Naive thymus-derived CD8-positive, alpha-beta T cell (primary cell): ENCODE measurements around the gene CLTB. TPM values are rescaled to one million over a fixed set of nuclear protein-coding genes. Genes with fewer than 3 reads are reported as not detected.

ENCODE experiments used
- ATAC-seq, 2 donors: fragments of 150-1000 bp; cut with Tn5 transposase in 1 of 2; sonication (Bioruptor Pico), chemical (Tn5 transposase) in 1 of 2; 1 replicate in 1 of 2; 2 replicates in 1 of 2; pipeline ENCODE4 v1.10.0; 2021; ENCODE audit warnings: mild to moderate bottlenecking in 2 of 2, moderate library complexity in 2 of 2
- POLR2A ChIA-PET: fragments of 350-600 bp; sonication (Branson Sonifier 250); formaldehyde crosslinking; loops from one replicate; lab custom pipeline; 2021; ENCODE audit warnings: antibody characterized with exemption; lab: Charles Lee
- DNase-seq, 10 donors: peaks; one replicate each; pipeline versions ENCODE4 v3.0.0 to v3.0.0-alpha.2; 2020 to 2022
- H3K27ac Mint-ChIP-seq, 10 donors: one replicate each; pipeline ENCODE4 v1.8.0; 2020 to 2022; ENCODE audit warnings: mild to moderate bottlenecking in 10 of 10, mixed read lengths in 10 of 10, moderate library complexity in 4 of 10, inconsistent platforms in 1 of 10
- H3K27me3 Mint-ChIP-seq, 5 donors: one replicate each; pipeline ENCODE4 v1.8.0; 2021 to 2022; ENCODE audit warnings: mixed read lengths in 5 of 5
- H3K36me3 Mint-ChIP-seq, 3 donors: one replicate each; pipeline ENCODE4 v1.8.0; 2020 to 2022; ENCODE audit warnings: mixed read lengths in 3 of 3, mild to moderate bottlenecking in 2 of 3, inconsistent platforms in 1 of 3
- H3K4me1 Mint-ChIP-seq, 4 donors: one replicate each; pipeline ENCODE4 v1.8.0; 2021 to 2022; ENCODE audit warnings: mixed read lengths in 4 of 4
- H3K4me3 Mint-ChIP-seq, 10 donors: one replicate each; pipeline ENCODE4 v1.8.0; 2020 to 2022; ENCODE audit warnings: mild to moderate bottlenecking in 10 of 10, mixed read lengths in 10 of 10, moderate library complexity in 6 of 10, inconsistent platforms in 1 of 10
- H3K9me3 Mint-ChIP-seq, 9 donors: one replicate each; pipeline ENCODE4 v1.8.0; 2020 to 2022; ENCODE audit warnings: mixed read lengths in 9 of 9, mild to moderate bottlenecking in 3 of 9, inconsistent platforms in 1 of 9, moderate library complexity in 1 of 9
- polyA plus RNA-seq, 3 donors: library from polyadenylated mRNA; unstranded; fragments of 300-500 nt; fragmentation: Illumina TruSeq; gene quantifications; one replicate each; pipeline ENCODE4 v1.2.3, GENCODE V29; 2021
- total RNA-seq, 8 experiments: library from RNA in 2 of 8; stranded (reverse) in 2 of 8; gene quantifications; one replicate each; pipeline ENCODE4 v1.2.3 and lab custom pipeline; 2021 to 2026

CLTB gene
- total and polyA plus RNA-seq, 5 experiments from 2014 or later: 34.4 to 82.7 (median 69.2) TPM

GRCh38 chr5:176425138-176425537 is 8.8 kb upstream of the CLTB start:
- Mint-ChIP-seq H3K4me1 (peaks cover 0 to 4% (median under 1%) of the 10 kb centered on the region in 4 donors), H3K4me3 (no peak overlapping the region), H3K9me3 (peaks cover 0 to 9% (median 0%) of the 10 kb centered on the region in 9 donors), H3K27ac (no peak overlapping the region), H3K36me3 (peaks cover 0 to 5% (median 0%) of the 10 kb centered on the region in 3 donors), H3K27me3 (peaks cover 0 to 7% (median 0%) of the 10 kb centered on the region in 5 donors)
- ATAC-seq: no peak
- POLR2A ChIA-PET: no interaction called here
- no peak for DNase-seq

GRCh38 chr5:176424181-176424580 is 7.8 kb upstream of the CLTB start:
- Mint-ChIP-seq H3K9me3 (peaks cover 0 to 9% (median 0%) of the 10 kb centered on the region in 9 donors), H3K36me3 (peaks cover 0 to 5% (median 0%) of the 10 kb centered on the region in 3 donors), H3K27me3 (peaks cover 0 to 7% (median 0%) of the 10 kb centered on the region in 5 donors), H3K27ac (no peak overlapping the region), H3K4me3 (no peak overlapping the region), H3K4me1 (peaks cover 0 to 2% (median 0%) of the 10 kb centered on the region in 4 donors)
- POLR2A ChIA-PET: interaction anchor here (0.6 kb wide), 1 partner anchor 927 kb away, joined by 4 read pairs; no protein-coding TSS in a partner anchor
- DNase-seq (no peak), ATAC-seq (no peak)

GRCh38 chr5:176420972-176421544 is 4.7 kb upstream of the CLTB start:
- peaks cover 0 to 7% (median 0%) of the 10 kb centered on the region in 5 donors for H3K27me3 Mint-ChIP-seq
- no peak overlapping the region for H3K27ac Mint-ChIP-seq
- ATAC-seq (no peak), DNase-seq (no peak)
- H3K4me1 Mint-ChIP-seq: peaks cover 5 to 10% (median 8%) of the 10 kb centered on the region in 4 donors
- POLR2A ChIA-PET: no interaction called here
- peaks cover 0 to 9% (median 0%) of the 10 kb centered on the region in 9 donors for H3K9me3 Mint-ChIP-seq
- H3K4me3 Mint-ChIP-seq: no peak overlapping the region
- H3K36me3 Mint-ChIP-seq: peaks cover 0 to 5% (median 0%) of the 10 kb centered on the region in 3 donors

- Mint-ChIP-seq H3K27ac (peak overlapping the region in 1 of 10 donors; percentile 27), H3K36me3 (no peaks in the 10 kb centered on the region), H3K4me3 (no peak overlapping the region), H3K4me1 (peaks cover 7 to 17% (median 15%) of the 10 kb centered on the region in 4 donors), H3K9me3 (peaks cover 0 to 5% (median 0%) of the 10 kb centered on the region in 9 donors), H3K27me3 (peaks cover 0 to 7% (median 0%) of the 10 kb centered on the region in 5 donors)
- DNase-seq (no peak), ATAC-seq (no peak)
- POLR2A ChIA-PET: no interaction called here
Measured at GRCh38 chr5:176420086-176420485, 3.7 kb upstream of the CLTB start.

GRCh38 chr5:176418251-176418650 is 1.9 kb upstream of the CLTB start:
- Mint-ChIP-seq H3K9me3 (peaks cover 0 to 5% (median 0%) of the 10 kb centered on the region in 9 donors), H3K4me3 (peak overlapping the region in 1 of 10 donors; percentile 37), H3K27ac (peak overlapping the region in 4 of 10 donors; percentile 15 to 63 (median 38)), H3K4me1 (peaks cover 9 to 35% (median 32%) of the 10 kb centered on the region in 4 donors), H3K27me3 (peaks cover 0 to 7% (median 0%) of the 10 kb centered on the region in 5 donors), H3K36me3 (no peaks in the 10 kb centered on the region)
- POLR2A ChIA-PET: interaction anchor here (3.0 to 5.5 kb wide), 3 partner anchors 30 to 125 kb away, joined by 22 to 60 read pairs (median 30); partner anchors contain the start of genes FAF2 and RNF44
- ATAC-seq (no peak), DNase-seq (no peak)

GRCh38 chr5:176416965-176417364 is 626 bp upstream of the CLTB start:
- DNase-seq (no peak), ATAC-seq (no peak)
- Mint-ChIP-seq H3K27ac (peak overlapping the region in 8 of 10 donors; percentile 72 to 89 (median 85)), H3K9me3 (peaks cover 0 to 5% (median 0%) of the 10 kb centered on the region in 9 donors), H3K36me3 (peaks cover 0 to 3% (median 0%) of the 10 kb centered on the region in 3 donors), H3K27me3 (peaks cover 0 to 2% (median 0%) of the 10 kb centered on the region in 5 donors), H3K4me1 (peaks cover 17 to 44% (median 41%) of the 10 kb centered on the region in 4 donors), H3K4me3 (peak overlapping the region; percentile 61 to 84 (median 76))
- POLR2A ChIA-PET: interaction anchor here (0.9 to 5.5 kb wide), 14 partner anchors 10 to 179 kb away, joined by 3 to 60 read pairs (median 6); partner anchors contain the start of genes FAF2, HIGD2A, NOP16 and RNF44

GRCh38 chr5:176415240-176415951 is 943 bp downstream of the CLTB start:
- Mint-ChIP-seq H3K4me1 (peaks cover 25 to 59% (median 49%) of the 10 kb centered on the region in 4 donors), H3K9me3 (no peaks in the 10 kb centered on the region), H3K36me3 (peaks cover 0 to 11% (median 2%) of the 10 kb centered on the region in 3 donors), H3K27me3 (no peaks in the 10 kb centered on the region), H3K4me3 (peak overlapping the region; percentile 66 to 88 (median 80)), H3K27ac (peak overlapping the region; percentile 71 to 92 (median 86))
- peak in 1 of 10 donors; percentile 10 for DNase-seq
- POLR2A ChIA-PET: interaction anchor here (1.0 to 5.5 kb wide), 10 partner anchors 20 to 246 kb away, joined by 4 to 60 read pairs (median 10); partner anchors contain the start of genes FAF2, HIGD2A, NOP16 and RNF44
- ATAC-seq: no peak

GRCh38 chr5:176414704-176415103 is 1.6 kb downstream of the CLTB start:
- H3K27ac Mint-ChIP-seq: peak overlapping the region; percentile 71 to 92 (median 85)
- H3K9me3 Mint-ChIP-seq: no peaks in the 10 kb centered on the region
- H3K36me3 Mint-ChIP-seq: peaks cover 0 to 17% (median 2%) of the 10 kb centered on the region in 3 donors
- H3K27me3 Mint-ChIP-seq: no peaks in the 10 kb centered on the region
- POLR2A ChIA-PET: interaction anchor here (0.8 to 5.5 kb wide), 3 partner anchors 33 to 123 kb away, joined by 4 to 60 read pairs (median 9); partner anchors contain the start of genes ARL10, FAF2 and RNF44
- DNase-seq (no peak), ATAC-seq (no peak)
- H3K4me1 Mint-ChIP-seq: peaks cover 31 to 59% (median 49%) of the 10 kb centered on the region in 4 donors
- peak overlapping the region; percentile 66 to 88 (median 80) for H3K4me3 Mint-ChIP-seq

- H3K27ac Mint-ChIP-seq: peak overlapping the region in 5 of 10 donors; percentile 68 to 88 (median 71)
- H3K36me3 Mint-ChIP-seq: peaks cover 0 to 25% (median 2%) of the 10 kb centered on the region in 3 donors
- H3K27me3 Mint-ChIP-seq: no peaks in the 10 kb centered on the region
- no peaks in the 10 kb centered on the region for H3K9me3 Mint-ChIP-seq
- DNase-seq: no peak
- no peak for ATAC-seq
- peaks cover 31 to 59% (median 48%) of the 10 kb centered on the region in 4 donors for H3K4me1 Mint-ChIP-seq
- H3K4me3 Mint-ChIP-seq: peak overlapping the region in 3 of 10 donors; percentile 2 to 31 (median 14)
- POLR2A ChIA-PET: interaction anchor here (0.6 to 5.5 kb wide), 4 partner anchors 25 to 124 kb away, joined by 4 to 60 read pairs (median 7); partner anchors contain the start of genes ARL10, HIGD2A and RNF44
Measured at GRCh38 chr5:176413709-176414191, 2.6 kb downstream of the CLTB start.

- H3K27me3 Mint-ChIP-seq: no peaks in the 10 kb centered on the region
- no peak overlapping the region for H3K4me3 Mint-ChIP-seq
- peak overlapping the region in 3 of 10 donors; percentile 68 to 82 (median 71) for H3K27ac Mint-ChIP-seq
- no peak for ATAC-seq
- H3K36me3 Mint-ChIP-seq: peaks cover 0 to 30% (median 2%) of the 10 kb centered on the region in 3 donors
- no peak for DNase-seq
- no peaks in the 10 kb centered on the region for H3K9me3 Mint-ChIP-seq
- POLR2A ChIA-PET: interaction anchor here (1.5 to 5.5 kb wide), 2 partner anchors 24 to 124 kb away, joined by 4 to 60 read pairs; partner anchors contain the start of genes HIGD2A and RNF44
- H3K4me1 Mint-ChIP-seq: peaks cover 31 to 59% (median 48%) of the 10 kb centered on the region in 4 donors
Measured at GRCh38 chr5:176413255-176413565, 3.1 kb downstream of the CLTB start.

GRCh38 chr5:176412517-176413254 is 3.7 kb downstream of the CLTB start:
- H3K4me3 Mint-ChIP-seq: no peak overlapping the region
- H3K36me3 Mint-ChIP-seq: peaks cover 0 to 35% (median 2%) of the 10 kb centered on the region in 3 donors
- ATAC-seq (no peak), DNase-seq (no peak)
- no peaks in the 10 kb centered on the region for H3K27me3 Mint-ChIP-seq
- POLR2A ChIA-PET: interaction anchor here (1.5 kb wide), 1 partner anchor 24 kb away, joined by 4 read pairs; the partner anchor contains the start of gene HIGD2A
- H3K27ac Mint-ChIP-seq: peak overlapping the region in 5 of 10 donors; percentile 16 to 82 (median 61)
- H3K9me3 Mint-ChIP-seq: no peaks in the 10 kb centered on the region
- peaks cover 33 to 59% (median 48%) of the 10 kb centered on the region in 4 donors for H3K4me1 Mint-ChIP-seq
